Subcutaneous abdominal adipose tissue (tissue), 5 donors: ENCODE data around the gene ADAMTS20.

Source experiments
- H3K27ac ChIP-seq: one replicate; pipeline ENCODE4 v1.7.0; 2013; ENCODE audit warnings: low read depth, mild to moderate bottlenecking, inconsistent platforms, low read length, moderate library complexity
- H3K27me3 ChIP-seq, 5 donors: one replicate each; pipeline ENCODE4 v1.7.0; 2013; ENCODE audit warnings: low read length in 5 of 5, inconsistent platforms in 1 of 5; ENCODE audit not compliant: control insufficient read depth in 5 of 5, insufficient read depth in 4 of 5
- H3K36me3 ChIP-seq, 5 donors: one replicate each; pipeline ENCODE4 v1.7.0; 2013; ENCODE audit warnings: low read length in 5 of 5; ENCODE audit not compliant: control insufficient read depth in 5 of 5, insufficient read depth in 5 of 5
- H3K4me1 ChIP-seq, 5 donors: one replicate each; pipeline ENCODE4 v1.7.0; 2013; ENCODE audit warnings: low read length in 5 of 5, mild to moderate bottlenecking in 3 of 5, moderate library complexity in 1 of 5; ENCODE audit not compliant: control insufficient read depth in 5 of 5, insufficient read depth in 5 of 5
- H3K4me3 ChIP-seq, 5 donors: one replicate each; pipeline ENCODE4 v1.7.0; 2013; ENCODE audit warnings: low read length in 5 of 5, low read depth in 1 of 5
- H3K9ac ChIP-seq, 5 donors: one replicate each; pipeline ENCODE4 v1.7.0; 2013; ENCODE audit warnings: low read length in 5 of 5, mild to moderate bottlenecking in 4 of 5, moderate library complexity in 3 of 5
- H3K9me3 ChIP-seq, 5 donors: one replicate each; pipeline ENCODE4 v1.7.0; 2013; ENCODE audit warnings: low read length in 5 of 5; ENCODE audit not compliant: control insufficient read depth in 5 of 5
- donor health status: healthy.
- donor health status: healthy.
- donor health status: healthy.
- donor health status: healthy.
- donor health status: healthy.

ADAMTS20 gene

DNA sequence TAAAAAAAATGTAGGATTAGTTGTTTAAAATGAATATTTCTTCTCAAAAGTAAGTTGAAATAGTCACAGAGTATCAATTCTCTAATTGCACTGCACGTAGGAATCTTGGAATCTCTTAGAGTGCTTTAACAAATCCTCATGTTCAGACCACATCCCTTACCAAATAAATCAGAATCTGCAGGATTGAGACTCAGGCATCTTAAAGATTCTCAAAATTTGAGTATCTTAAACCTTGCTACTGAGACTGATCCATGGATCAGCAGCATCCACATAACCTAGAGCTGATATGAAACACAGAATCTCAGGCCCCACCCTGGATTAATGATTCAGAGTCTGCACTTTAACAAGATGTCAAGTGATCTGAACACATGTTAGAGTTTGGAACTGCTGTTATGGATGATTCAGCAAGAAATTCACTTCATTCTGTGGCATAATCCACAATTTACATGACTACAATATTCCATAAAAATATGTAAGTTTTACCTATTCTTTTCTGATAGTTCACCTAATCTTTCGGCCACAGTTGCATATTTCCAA is 58.7 kb downstream of the ADAMTS20 start:
- no peak overlapping the region for H3K4me3 ChIP-seq
- no peaks in the 10 kb centered on the region for H3K27me3 ChIP-seq
- no peak overlapping the region for H3K27ac ChIP-seq
- no peaks in the 10 kb centered on the region for H3K36me3 ChIP-seq
- no peaks in the 10 kb centered on the region for H3K4me1 ChIP-seq
- H3K9me3 ChIP-seq: no peaks in the 10 kb centered on the region
- H3K9ac ChIP-seq: no peak overlapping the region

DNA sequence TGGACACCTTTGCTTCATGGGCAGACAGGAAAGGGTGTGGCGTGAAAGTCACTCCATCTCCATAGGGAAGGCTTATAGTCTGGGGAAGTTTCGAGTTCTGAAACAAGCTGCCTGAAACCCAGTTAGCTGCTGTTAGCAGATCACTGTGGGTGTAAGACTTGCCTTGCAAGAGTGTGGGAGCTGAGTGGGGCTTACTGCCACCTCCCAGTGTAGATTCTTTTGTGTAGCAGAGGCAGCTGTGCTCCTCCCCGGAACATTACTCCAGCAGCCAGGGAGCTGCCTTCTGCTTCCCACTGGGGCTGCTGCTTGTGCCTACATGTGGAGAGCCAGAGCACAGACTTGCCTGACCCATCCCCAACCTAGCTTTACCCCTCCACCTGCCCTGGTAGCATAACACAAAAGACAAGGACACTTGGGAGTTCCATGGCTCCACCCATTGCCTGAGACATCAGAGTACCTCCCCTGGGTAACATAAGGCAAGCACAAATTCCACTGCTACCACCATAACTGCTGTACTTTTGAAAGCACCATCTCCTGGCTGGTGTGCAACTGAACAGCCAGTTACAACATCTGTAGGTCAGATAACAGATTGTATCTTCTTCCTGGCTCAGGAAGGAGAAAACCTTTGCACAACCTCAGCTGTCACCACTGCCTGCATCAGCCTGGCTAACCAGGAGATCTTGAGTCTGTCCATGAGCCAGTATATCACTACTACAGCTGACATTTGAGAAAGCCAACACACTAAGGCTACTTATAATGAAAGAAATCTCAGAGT is 69.5 kb downstream of the ADAMTS20 start:
- no peaks in the 10 kb centered on the region for H3K36me3 ChIP-seq
- no peak overlapping the region for H3K9ac ChIP-seq
- no peak overlapping the region for H3K27ac ChIP-seq
- H3K4me3 ChIP-seq: no peak overlapping the region
- no peaks in the 10 kb centered on the region for H3K4me1 ChIP-seq
- H3K27me3 ChIP-seq: no peaks in the 10 kb centered on the region
- H3K9me3 ChIP-seq: peaks cover 0 to 7% (median 0%) of the 10 kb centered on the region in 5 donors

DNA sequence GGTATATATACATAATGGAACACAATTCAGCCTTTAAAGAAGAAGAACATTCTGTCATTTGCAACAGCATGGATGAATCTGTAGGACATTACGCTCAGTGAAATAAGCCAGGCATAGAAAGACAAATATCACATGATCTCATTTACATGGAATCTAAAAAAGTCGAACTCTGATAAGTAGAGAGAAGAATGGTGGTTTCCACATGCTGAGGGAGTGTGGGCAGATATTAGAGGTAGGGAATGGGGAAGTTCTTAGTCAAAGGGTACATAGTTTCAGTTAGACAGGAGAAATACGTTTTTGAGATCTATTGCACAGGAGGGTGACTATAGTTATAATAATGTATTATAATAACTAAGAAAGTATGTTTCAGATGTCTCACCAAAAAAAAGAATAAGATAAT is 71.4 kb downstream of the ADAMTS20 start:
- no peak overlapping the region for H3K4me3 ChIP-seq
- no peaks in the 10 kb centered on the region for H3K4me1 ChIP-seq
- no peaks in the 10 kb centered on the region for H3K27me3 ChIP-seq
- no peaks in the 10 kb centered on the region for H3K36me3 ChIP-seq
- H3K9ac ChIP-seq: no peak overlapping the region
- peaks cover 0 to 5% (median 0%) of the 10 kb centered on the region in 5 donors for H3K9me3 ChIP-seq
- no peak overlapping the region for H3K27ac ChIP-seq

DNA sequence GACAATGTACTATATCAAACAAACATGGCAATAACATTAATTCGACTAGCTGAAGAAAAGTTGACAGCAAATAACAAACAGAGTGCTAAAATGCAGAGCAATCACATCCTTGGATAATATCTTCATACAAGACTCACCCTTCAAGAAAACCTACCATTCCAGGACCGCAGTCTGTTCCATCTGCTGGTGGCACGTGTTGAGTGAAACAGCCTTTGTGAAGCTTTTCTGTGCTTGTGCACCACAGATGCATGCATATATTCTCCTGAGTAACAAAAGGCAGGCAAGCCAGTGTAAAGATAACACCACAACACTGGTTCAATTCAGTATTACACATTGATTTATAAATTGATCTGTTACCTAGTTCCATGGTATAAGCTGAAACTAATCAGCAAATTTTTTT is 89.3 kb downstream of the ADAMTS20 start:
- no peak overlapping the region for H3K27ac ChIP-seq
- H3K4me1 ChIP-seq: no peaks in the 10 kb centered on the region
- H3K27me3 ChIP-seq: no peaks in the 10 kb centered on the region
- no peaks in the 10 kb centered on the region for H3K9me3 ChIP-seq
- no peak overlapping the region for H3K4me3 ChIP-seq
- H3K36me3 ChIP-seq: no peaks in the 10 kb centered on the region
- H3K9ac ChIP-seq: no peak overlapping the region

DNA sequence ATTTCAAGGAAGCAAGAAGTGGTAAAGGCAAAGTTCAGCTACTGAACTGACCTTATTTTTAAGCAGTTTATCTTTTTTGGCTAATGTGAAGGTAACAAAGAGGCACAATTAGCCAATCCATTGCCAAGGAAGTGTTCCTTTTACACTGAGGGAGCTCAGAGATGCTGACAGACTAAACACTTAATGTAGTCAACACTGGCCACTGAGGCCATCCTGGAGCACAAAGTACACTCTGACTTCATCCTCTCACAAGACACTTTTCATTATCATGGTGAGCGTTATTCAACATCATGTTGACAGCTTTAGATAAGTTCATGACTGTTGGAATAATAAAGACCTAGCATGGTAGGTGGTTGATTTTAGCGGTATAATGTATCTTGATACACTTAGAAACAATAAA is 89.9 kb downstream of the ADAMTS20 start:
- Histone ChIP-seq H3K9ac (no peak overlapping the region), H3K4me1 (no peaks in the 10 kb centered on the region), H3K27me3 (no peaks in the 10 kb centered on the region), H3K9me3 (peaks cover 0 to 3% (median 0%) of the 10 kb centered on the region in 5 donors), H3K4me3 (no peak overlapping the region), H3K36me3 (no peaks in the 10 kb centered on the region), H3K27ac (no peak overlapping the region)

DNA sequence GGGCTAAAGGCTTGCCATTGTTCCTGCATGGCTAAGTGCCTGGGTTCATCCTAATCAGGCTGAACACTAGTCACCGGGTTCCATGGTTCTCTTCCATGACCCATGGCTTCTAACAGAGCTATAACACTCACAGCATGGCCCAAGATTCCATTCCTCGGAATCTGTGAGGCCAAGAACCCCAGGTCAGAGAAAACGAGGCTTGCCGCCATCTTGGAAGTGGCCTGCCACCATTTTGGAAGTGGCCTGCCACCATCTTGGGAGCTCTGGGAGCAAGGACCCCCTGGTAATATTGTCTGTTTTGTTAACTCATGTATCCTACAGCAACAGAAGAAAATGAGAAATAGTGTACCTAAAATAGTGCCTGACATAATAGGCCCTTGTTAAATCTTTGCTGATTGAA is 92.7 kb downstream of the ADAMTS20 start:
- Histone ChIP-seq H3K4me1 (no peaks in the 10 kb centered on the region), H3K36me3 (no peaks in the 10 kb centered on the region), H3K9ac (no peak overlapping the region), H3K9me3 (peaks cover 0 to 8% (median 3%) of the 10 kb centered on the region in 5 donors), H3K27me3 (no peaks in the 10 kb centered on the region), H3K4me3 (no peak overlapping the region), H3K27ac (no peak overlapping the region)

DNA sequence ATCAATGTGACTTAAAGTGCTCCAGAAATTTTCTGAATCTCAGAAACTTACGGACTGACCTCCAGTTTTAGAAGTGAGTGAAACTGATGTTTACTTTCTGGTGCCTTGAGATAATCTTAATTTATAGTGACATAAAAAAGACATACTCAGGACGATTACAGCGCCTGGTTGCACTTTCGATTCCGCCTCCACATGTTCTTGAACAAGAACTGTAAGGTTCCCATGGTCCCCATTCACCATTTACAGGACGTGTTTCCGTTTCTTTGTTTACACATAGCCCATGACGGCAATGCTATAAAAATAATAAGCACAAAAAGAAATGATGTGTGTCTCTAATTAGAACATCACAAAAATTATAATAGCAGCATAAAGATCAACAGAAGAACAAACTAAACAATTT is 98.2 kb downstream of the ADAMTS20 start:
- Histone ChIP-seq H3K27ac (no peak overlapping the region), H3K36me3 (no peaks in the 10 kb centered on the region), H3K27me3 (no peaks in the 10 kb centered on the region), H3K4me3 (no peak overlapping the region), H3K4me1 (no peaks in the 10 kb centered on the region), H3K9ac (no peak overlapping the region), H3K9me3 (peaks cover 0 to 8% (median 3%) of the 10 kb centered on the region in 5 donors)

DNA sequence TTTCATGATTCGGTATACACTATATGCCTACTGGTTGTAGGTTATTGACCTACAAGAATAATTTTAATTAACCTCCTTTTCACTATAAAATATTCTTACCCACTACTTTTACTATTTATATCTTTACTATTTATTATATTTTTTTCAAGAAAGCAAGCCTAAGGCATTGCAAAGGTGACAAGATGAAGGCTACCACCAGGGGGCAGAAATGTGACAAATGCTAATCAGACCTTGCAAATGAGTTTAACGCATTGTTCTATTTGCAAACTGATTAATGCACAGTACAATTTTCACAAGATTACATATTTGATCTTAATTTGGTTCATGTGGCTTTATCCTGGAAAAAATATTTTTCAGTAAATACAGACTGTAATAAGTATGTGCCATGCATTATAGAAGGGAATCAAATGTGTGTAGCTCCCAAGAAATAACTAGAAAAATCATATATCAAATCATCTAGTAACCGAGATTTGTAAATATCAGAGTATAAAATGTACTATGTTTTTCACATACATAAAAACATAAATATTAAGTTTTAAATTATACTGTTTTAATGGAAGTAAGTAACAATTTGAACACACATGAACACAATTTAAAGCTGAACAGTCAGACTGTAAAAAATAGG is 107.0 kb downstream of the ADAMTS20 start:
- H3K27me3 ChIP-seq: no peaks in the 10 kb centered on the region
- H3K4me3 ChIP-seq: no peak overlapping the region
- no peaks in the 10 kb centered on the region for H3K9me3 ChIP-seq
- no peaks in the 10 kb centered on the region for H3K36me3 ChIP-seq
- no peak overlapping the region for H3K27ac ChIP-seq
- H3K4me1 ChIP-seq: no peaks in the 10 kb centered on the region
- H3K9ac ChIP-seq: no peak overlapping the region

DNA sequence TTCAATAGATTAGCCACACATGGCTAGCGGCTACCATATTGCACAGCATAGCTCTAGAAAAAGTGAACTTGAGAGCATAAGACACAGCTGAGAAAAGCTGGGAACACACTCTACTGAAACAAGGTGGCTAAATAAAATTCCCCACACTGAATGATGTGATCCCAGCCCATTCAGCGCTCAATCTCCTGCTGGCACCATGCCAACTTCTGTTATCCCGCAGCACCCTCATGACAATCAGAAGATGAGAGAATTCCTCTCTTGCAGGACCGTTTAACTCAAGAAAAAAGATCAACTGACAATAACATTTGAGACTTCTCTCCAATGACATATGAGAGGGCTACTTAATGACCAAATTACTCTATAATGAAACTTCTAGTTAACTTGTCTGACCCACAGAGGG is 115.4 kb downstream of the ADAMTS20 start:
- no peaks in the 10 kb centered on the region for H3K4me1 ChIP-seq
- no peaks in the 10 kb centered on the region for H3K27me3 ChIP-seq
- no peak overlapping the region for H3K9ac ChIP-seq
- H3K36me3 ChIP-seq: no peaks in the 10 kb centered on the region
- H3K4me3 ChIP-seq: no peak overlapping the region
- no peak overlapping the region for H3K27ac ChIP-seq
- no peaks in the 10 kb centered on the region for H3K9me3 ChIP-seq

DNA sequence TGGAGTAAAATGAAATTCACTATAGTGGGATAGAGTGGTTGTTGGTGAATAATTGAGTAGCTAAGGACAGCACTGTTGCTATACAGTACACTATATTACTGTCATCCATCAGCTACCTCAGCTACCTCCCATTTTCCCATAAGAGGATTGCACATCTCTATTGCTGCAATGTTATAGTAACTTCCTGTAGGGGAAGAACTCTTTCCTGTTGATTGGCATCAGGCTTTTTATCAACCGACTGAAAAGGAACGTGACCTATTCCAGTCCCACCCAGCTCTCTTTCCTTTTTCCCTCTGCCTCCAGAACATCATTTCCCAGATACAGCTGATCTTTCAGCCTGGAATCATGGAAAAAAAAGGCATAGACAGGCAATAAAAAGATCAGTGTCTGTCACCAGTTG is 117.4 kb downstream of the ADAMTS20 start:
- no peaks in the 10 kb centered on the region for H3K9me3 ChIP-seq
- no peak overlapping the region for H3K9ac ChIP-seq
- no peaks in the 10 kb centered on the region for H3K36me3 ChIP-seq
- H3K27ac ChIP-seq: no peak overlapping the region
- no peaks in the 10 kb centered on the region for H3K4me1 ChIP-seq
- H3K4me3 ChIP-seq: no peak overlapping the region
- no peaks in the 10 kb centered on the region for H3K27me3 ChIP-seq
